Activated CD4-positive, alpha-beta T cell treated with anti-CD3 and anti-CD28 coated beads, Interleukin-2, amount 10 ng/mL, durations not matched to agents 24 days and 14 days (primary cell): ENCODE results near the gene GLS. TPM values are rescaled to one million over a fixed set of nuclear protein-coding genes. Genes with fewer than 3 reads are reported as not detected.
"Not testable (repeated sequence)": the region's sequence is repeated elsewhere in the genome, so short reads cannot be mapped to it uniquely, and the experiment has no call there.

ENCODE experiments used
- DNase-seq: peaks from one replicate; pipeline ENCODE4 v3.0.0; 2022
- H3K27ac Mint-ChIP-seq: one replicate; pipeline ENCODE4 v1.8.0; 2022; ENCODE audit warnings: mild to moderate bottlenecking, mixed read lengths
- H3K27me3 Mint-ChIP-seq: one replicate; pipeline ENCODE4 v1.8.0; 2022; ENCODE audit warnings: mixed read lengths
- H3K36me3 Mint-ChIP-seq: one replicate; pipeline ENCODE4 v1.8.0; 2022; ENCODE audit warnings: low read depth, mild to moderate bottlenecking, mixed read lengths
- H3K4me1 Mint-ChIP-seq: one replicate; pipeline ENCODE4 v1.8.0; 2021; ENCODE audit warnings: mixed read lengths
- H3K4me3 Mint-ChIP-seq: one replicate; pipeline ENCODE4 v1.8.0; 2022; ENCODE audit warnings: mild to moderate bottlenecking, moderate library complexity, mixed read lengths
- H3K9me3 Mint-ChIP-seq: one replicate; pipeline ENCODE4 v1.8.0; 2021; ENCODE audit warnings: mixed read lengths
- intact Hi-C: fragments of 100-400 bp; cut with micrococcal nuclease; formaldehyde crosslinking; loops from one replicate; pipeline ENCODE4 v1.15.1; 2023
- total RNA-seq: library from RNA; stranded (reverse); gene quantifications from 2 replicates; pipeline ENCODE4 v1.2.3, GENCODE V29; 2022

Gene GLS
- total RNA-seq, 1 donor from 2014 or later = 266 TPM

GRCh38 chr2:190938771-190939335 lies 58.2 kb downstream of the GLS start:
- intact Hi-C loops = loop anchor here (5.0 kb wide), 1 partner anchor 52 kb away; no protein-coding TSS in a partner anchor
- Mint-ChIP-seq H3K9me3 (no peaks in the 10 kb centered on the region), H3K36me3 (peaks cover 15% of the 10 kb centered on the region), H3K27me3 (no peaks in the 10 kb centered on the region), H3K4me3 (no peak overlapping the region), H3K27ac (no peak overlapping the region), H3K4me1 (peaks cover 1% of the 10 kb centered on the region)
- no peak for DNase-seq

GRCh38 chr2:190940454-190940853 lies 59.8 kb downstream of the GLS start:
- no peaks in the 10 kb centered on the region for H3K4me1 Mint-ChIP-seq
- intact Hi-C loops = no loop called here
- peaks cover 11% of the 10 kb centered on the region for H3K36me3 Mint-ChIP-seq
- no peak for DNase-seq
- H3K27me3 Mint-ChIP-seq = no peaks in the 10 kb centered on the region
- no peak overlapping the region for H3K27ac Mint-ChIP-seq
- H3K4me3 Mint-ChIP-seq = no peak overlapping the region
- no peaks in the 10 kb centered on the region for H3K9me3 Mint-ChIP-seq

GRCh38 chr2:190941571-190941970 lies 61.0 kb downstream of the GLS start:
- H3K9me3 Mint-ChIP-seq = no peaks in the 10 kb centered on the region
- H3K4me1 Mint-ChIP-seq = no peaks in the 10 kb centered on the region
- H3K36me3 Mint-ChIP-seq = peaks cover 8% of the 10 kb centered on the region
- no peak overlapping the region for H3K4me3 Mint-ChIP-seq
- no peak overlapping the region for H3K27ac Mint-ChIP-seq
- DNase-seq = no peak
- intact Hi-C loops = no loop called here
- H3K27me3 Mint-ChIP-seq = no peaks in the 10 kb centered on the region

DNA sequence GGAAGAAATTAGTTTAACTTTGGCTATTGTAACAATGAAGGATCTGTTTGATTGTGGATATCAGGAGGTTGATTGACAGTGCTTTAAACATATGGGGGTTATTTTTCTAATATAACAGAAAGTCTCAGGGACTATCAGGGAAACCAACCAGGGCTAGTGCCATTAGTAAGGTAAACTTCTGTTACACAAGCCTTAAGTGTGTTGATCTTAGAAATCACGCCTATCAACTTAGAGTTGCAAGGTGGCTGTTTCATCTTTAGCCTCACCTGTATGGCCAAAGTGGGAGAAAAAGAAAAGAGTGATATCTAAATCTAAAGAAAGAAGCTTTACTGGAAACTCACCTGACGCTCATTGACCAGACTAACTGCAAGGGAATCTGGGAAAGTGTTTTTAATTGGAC lies 62.1 kb downstream of the GLS start:
- H3K27ac Mint-ChIP-seq = no peak overlapping the region
- H3K4me3 Mint-ChIP-seq = no peak overlapping the region
- H3K36me3 Mint-ChIP-seq = peaks cover 8% of the 10 kb centered on the region
- H3K9me3 Mint-ChIP-seq = no peaks in the 10 kb centered on the region
- peak; percentile 27 for DNase-seq
- H3K4me1 Mint-ChIP-seq = peaks cover 5% of the 10 kb centered on the region
- H3K27me3 Mint-ChIP-seq = no peaks in the 10 kb centered on the region
- intact Hi-C loops = no loop called here

GRCh38 chr2:190943706-190944105 lies 63.1 kb downstream of the GLS start:
- no peak overlapping the region for H3K4me3 Mint-ChIP-seq
- no peak overlapping the region for H3K27ac Mint-ChIP-seq
- H3K4me1 Mint-ChIP-seq = peaks cover 10% of the 10 kb centered on the region
- H3K36me3 Mint-ChIP-seq = peaks cover 6% of the 10 kb centered on the region
- H3K27me3 Mint-ChIP-seq = no peaks in the 10 kb centered on the region
- peak; percentile 6 for DNase-seq
- intact Hi-C loops = no loop called here
- no peaks in the 10 kb centered on the region for H3K9me3 Mint-ChIP-seq

GRCh38 chr2:190947141-190947540 lies 66.5 kb downstream of the GLS start:
- DNase-seq = peak; percentile 53
- intact Hi-C loops = loop anchor here (5.0 kb wide), 3 partner anchors 35 to 155 kb away; no protein-coding TSS in a partner anchor
- no peak overlapping the region for H3K4me3 Mint-ChIP-seq
- no peaks in the 10 kb centered on the region for H3K9me3 Mint-ChIP-seq
- H3K27ac Mint-ChIP-seq = no peak overlapping the region
- H3K27me3 Mint-ChIP-seq = no peaks in the 10 kb centered on the region
- peaks cover 2% of the 10 kb centered on the region for H3K36me3 Mint-ChIP-seq
- peaks cover 10% of the 10 kb centered on the region for H3K4me1 Mint-ChIP-seq

GRCh38 chr2:190947711-190948251 lies 67.2 kb downstream of the GLS start:
- Mint-ChIP-seq H3K27me3 (no peaks in the 10 kb centered on the region), H3K4me3 (peak overlapping the region; percentile 10), H3K27ac (peak overlapping the region; percentile 71)

GRCh38 chr2:190948671-190949070 lies 68.0 kb downstream of the GLS start:
- Mint-ChIP-seq H3K27me3 (no peaks in the 10 kb centered on the region), H3K4me1 (peaks cover 10% of the 10 kb centered on the region), H3K36me3 (peaks cover 2% of the 10 kb centered on the region), H3K9me3 (no peaks in the 10 kb centered on the region), H3K4me3 (no peak overlapping the region), H3K27ac (no peak overlapping the region)
- intact Hi-C loops = loop anchor here (5.0 kb wide), 3 partner anchors 36 to 156 kb away; no protein-coding TSS in a partner anchor
- peak; percentile 53 for DNase-seq

More at GRCh38 chr2:190947711-190948251, 67.2 kb downstream of the GLS start:
- Mint-ChIP-seq H3K9me3 (no peaks in the 10 kb centered on the region), H3K4me1 (peaks cover 10% of the 10 kb centered on the region), H3K36me3 (peaks cover 2% of the 10 kb centered on the region)
- peak; percentile 69 for DNase-seq
- intact Hi-C loops = loop anchor here (5.0 kb wide), 3 partner anchors 35 to 155 kb away; no protein-coding TSS in a partner anchor

GRCh38 chr2:190950566-190950991 lies 70.0 kb downstream of the GLS start:
- intact Hi-C loops = no loop called here
- H3K27ac Mint-ChIP-seq = no peak overlapping the region
- peaks cover 10% of the 10 kb centered on the region for H3K4me1 Mint-ChIP-seq
- no peaks in the 10 kb centered on the region for H3K9me3 Mint-ChIP-seq
- H3K4me3 Mint-ChIP-seq = no peak overlapping the region
- DNase-seq = peak; percentile 54
- H3K36me3 Mint-ChIP-seq = peaks cover under 1% of the 10 kb centered on the region
- no peaks in the 10 kb centered on the region for H3K27me3 Mint-ChIP-seq

- Mint-ChIP-seq H3K27me3 (no peaks in the 10 kb centered on the region), H3K27ac (no peak overlapping the region), H3K9me3 (peaks cover 4% of the 10 kb centered on the region), H3K4me3 (no peak overlapping the region), H3K36me3 (peaks cover 16% of the 10 kb centered on the region), H3K4me1 (peaks cover under 1% of the 10 kb centered on the region)
- DNase-seq = peak; percentile 50
- intact Hi-C loops = no loop called here
These were observed 72.6 kb downstream of the GLS start for GRCh38 chr2:190953257-190953656.

DNA sequence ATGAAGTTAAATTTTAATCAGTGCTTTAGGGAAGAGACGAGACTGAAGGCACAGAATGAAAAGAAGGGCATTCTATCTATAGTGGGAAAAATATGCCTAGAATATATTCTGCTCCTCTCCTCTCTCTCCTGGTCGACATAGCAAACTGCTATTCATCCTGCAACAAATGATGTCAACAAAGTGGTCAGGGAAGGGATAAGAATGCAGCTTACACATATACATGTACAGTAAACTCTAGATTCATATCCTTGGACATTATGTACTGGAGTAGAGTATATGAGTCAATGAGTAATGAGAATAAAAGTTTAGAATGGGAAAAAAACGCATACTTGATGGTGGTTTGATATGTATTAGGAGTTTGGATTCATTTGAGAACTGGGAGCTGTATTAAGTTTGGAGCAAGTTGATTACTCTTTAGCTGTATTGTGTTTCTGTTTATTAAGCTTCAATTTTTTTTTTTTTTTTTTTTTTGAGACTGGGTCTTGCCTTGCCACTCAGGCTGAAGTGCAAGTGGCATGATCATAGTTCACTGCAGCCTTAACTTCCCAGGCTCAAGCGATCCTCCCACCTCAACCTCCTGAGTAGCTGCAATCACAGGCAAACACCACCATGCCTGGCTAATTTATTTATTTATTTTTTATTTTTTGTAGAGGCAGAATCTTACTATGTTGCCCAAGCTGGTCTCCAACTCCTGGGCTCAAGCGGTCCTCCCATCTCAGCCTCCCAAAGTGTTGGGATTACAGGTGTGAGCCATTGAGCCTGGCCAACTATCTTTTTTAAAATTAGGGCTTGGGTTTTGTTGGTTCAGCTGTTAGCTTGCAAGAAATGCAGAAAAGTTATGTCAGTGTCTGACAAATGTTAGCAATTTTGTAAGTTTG lies 79.5 kb downstream of the GLS start:
- Mint-ChIP-seq H3K27ac (no peak overlapping the region), H3K27me3 (no peaks in the 10 kb centered on the region), H3K9me3 (peaks cover 4% of the 10 kb centered on the region), H3K4me1 (peaks cover 14% of the 10 kb centered on the region), H3K4me3 (no peak overlapping the region), H3K36me3 (peaks cover 67% of the 10 kb centered on the region)
- DNase-seq = peak; percentile 57
- intact Hi-C loops = loop anchor here (5.0 kb wide), 1 partner anchor 53 kb away; no protein-coding TSS in a partner anchor

DNA sequence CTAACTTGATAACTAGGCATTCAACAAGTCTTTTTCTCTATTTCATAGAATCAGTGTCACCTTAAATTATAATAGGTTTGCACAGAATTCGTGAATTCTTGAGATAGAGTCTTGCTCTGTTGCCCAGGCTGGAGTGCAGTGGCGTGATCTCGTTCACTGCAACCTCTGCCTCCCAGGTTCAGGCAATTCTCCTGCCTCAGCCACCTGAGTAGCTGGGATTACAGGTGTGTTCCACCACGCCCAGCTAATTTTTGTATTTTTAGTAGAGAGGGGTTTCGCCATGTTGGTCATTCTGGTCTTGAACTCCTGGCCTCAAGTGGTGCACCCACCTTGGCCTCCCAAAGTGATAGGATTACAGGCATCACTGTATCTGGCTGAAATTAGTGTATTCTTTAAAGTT lies 80.5 kb downstream of the GLS start:
- H3K27me3 Mint-ChIP-seq, H3K9me3 Mint-ChIP-seq, H3K27ac Mint-ChIP-seq, H3K4me3 Mint-ChIP-seq: not testable (repeated sequence)
- peak; percentile 59 for DNase-seq
- intact Hi-C loops = loop anchor here (5.0 kb wide), 1 partner anchor 54 kb away; no protein-coding TSS in a partner anchor
- Mint-ChIP-seq H3K4me1 (peaks cover 17% of the 10 kb centered on the region), H3K36me3 (peaks cover 67% of the 10 kb centered on the region)

GRCh38 chr2:190961918-190962487 lies 81.4 kb downstream of the GLS start:
- Mint-ChIP-seq H3K27ac (peak overlapping the region; percentile 3), H3K36me3 (peaks cover 68% of the 10 kb centered on the region), H3K4me3 (no peak overlapping the region), H3K27me3 (no peaks in the 10 kb centered on the region), H3K9me3 (no peaks in the 10 kb centered on the region), H3K4me1 (peaks cover 17% of the 10 kb centered on the region)
- DNase-seq = peak; percentile 57
- intact Hi-C loops = loop anchor here (5.0 kb wide), 1 partner anchor 55 kb away; no protein-coding TSS in a partner anchor
